HepG2 (cell line): ENCODE measurements around the gene EMC8. TPM values are rescaled to one million over a fixed set of nuclear protein-coding genes. Genes with fewer than 3 reads are reported as not detected.

Source experiments
- ATAC-seq: fragments of 200-7000 bp; cut with Tn5 transposase; 3 replicates; pipeline ENCODE4 v1.9.1; 2020; ENCODE audit warnings: mild to moderate bottlenecking, moderate library complexity
- BruUV-seq: library from RNA; stranded (reverse); fragments of 400-500 nt; replicated peaks from 2 replicates; lab custom pipeline; 2021; lab: Mats Ljungman, UMichigan
- CTCF ChIA-PET: fragments of 300-600 bp; formaldehyde crosslinking; extraction: SDS; loops from one replicate; lab custom pipeline; 2021; ENCODE audit warnings: low total read pairs, inconsistent platforms, low intra/inter-chr PET ratio; lab: Yijun Ruan, JAX
- POLR2A ChIA-PET: fragments of 350-600 bp; sonication (Branson Sonifier 250); formaldehyde crosslinking; loops from one replicate; lab custom pipeline; 2020; ENCODE audit warnings: antibody characterized with exemption, inconsistent platforms; lab: Yijun Ruan, JAX
- DNase-seq: peaks from one replicate; pipeline ENCODE4 v3.0.0-alpha.2; 2015; ENCODE audit warnings: low spot score
- FAIRE-seq: peaks from 3 replicates; lab custom pipeline; 2011; peaks lifted over from hg19 to GRCh38; lab: Jason Lieb, UNC
- H2AFZ ChIP-seq: one replicate; pipeline ENCODE4 v1.6.1; 2011; ENCODE audit warnings: low read length, inconsistent platforms
- H3K27ac ChIP-seq: fragments of 300-600 bp; 3 replicates; pipeline ENCODE4 v1.8.0; 2011; ENCODE audit warnings: mixed run types, mild to moderate bottlenecking, mixed read lengths, low read length, inconsistent platforms; ENCODE audit not compliant: insufficient read depth; ENCODE audit errors: extremely low read length
- H3K27me3 ChIP-seq, 2 experiments: fragments of 200-600 bp in 1 of 2; 2 replicates in 1 of 2; 3 replicates in 1 of 2; pipeline versions ENCODE4 v1.6.0 to v1.8.0; 2011; ENCODE audit warnings: low read length in 2 of 2, mild to moderate bottlenecking in 2 of 2, moderate library complexity in 2 of 2, inconsistent platforms in 1 of 2; ENCODE audit not compliant: insufficient read depth in 2 of 2, control insufficient read depth in 1 of 2
- H3K36me3 ChIP-seq, 2 experiments: fragments of 200-600 bp in 1 of 2; replicated peaks in 1 of 2; 2 replicates in 1 of 2; 3 replicates in 1 of 2; pipeline versions ENCODE4 v1.5.1 to v1.8.0; 2011; ENCODE audit warnings: low read length in 2 of 2, inconsistent platforms in 1 of 2; ENCODE audit not compliant: insufficient read depth in 2 of 2, control insufficient read depth in 1 of 2
- H3K4me1 ChIP-seq: 2 replicates; pipeline ENCODE4 v1.5.1; 2012; ENCODE audit warnings: low read length, inconsistent platforms; ENCODE audit not compliant: insufficient read depth
- H3K4me2 ChIP-seq: 2 replicates; pipeline ENCODE4 v1.6.0; 2011; ENCODE audit warnings: low read depth, low read length, inconsistent platforms
- H3K4me3 ChIP-seq, 3 experiments: fragments of 200-600 bp in 1 of 3; sonication (generic), shearing (Covaris generic) in 1 of 3; replicated peaks in 1 of 3; 2 replicates each; pipeline ENCODE4 v1.5.1; 2011 to 2016; ENCODE audit warnings: low read length in 3 of 3, inconsistent platforms in 2 of 3, low read depth in 2 of 3, mild to moderate bottlenecking in 2 of 3, control low read depth in 1 of 3, mixed read lengths in 1 of 3; ENCODE audit not compliant: insufficient read depth in 1 of 3
- H3K79me2 ChIP-seq: one replicate; pipeline ENCODE4 v1.6.1; 2011; ENCODE audit warnings: low read length, inconsistent platforms; ENCODE audit not compliant: insufficient read depth
- H3K9ac ChIP-seq: 2 replicates; pipeline ENCODE4 v1.6.0; 2011; ENCODE audit warnings: mild to moderate bottlenecking, low read depth, low read length, inconsistent platforms; ENCODE audit not compliant: insufficient read depth
- H3K9me3 ChIP-seq: 2 replicates; pipeline ENCODE4 v1.5.1; 2012; ENCODE audit warnings: mild to moderate bottlenecking, low read length
- H4K20me1 ChIP-seq: 2 replicates; pipeline ENCODE4 v1.6.0; 2011; ENCODE audit warnings: inconsistent platforms, mild to moderate bottlenecking, low read length, moderate library complexity; ENCODE audit not compliant: insufficient read depth
- CBFB ChIP-seq: sonication (generic); formaldehyde crosslinking; IDR thresholded peaks from 2 replicates; pipeline ENCODE4 v1.4.0; 2020; ENCODE audit warnings: missing genetic modification reagents
- PATZ1 ChIP-seq: sonication (generic); formaldehyde crosslinking; IDR thresholded peaks from 2 replicates; pipeline ENCODE4 v1.4.0; 2020; ENCODE audit warnings: missing genetic modification reagents
- STAG1 ChIP-seq: sonication (generic); formaldehyde crosslinking; IDR thresholded peaks from 2 replicates; pipeline ENCODE4 v1.4.0; 2020; ENCODE audit warnings: missing genetic modification reagents
- TBX2 ChIP-seq: sonication (generic); formaldehyde crosslinking; IDR thresholded peaks from 2 replicates; pipeline ENCODE4 v1.5.0; 2020; ENCODE audit warnings: missing genetic modification reagents, mild to moderate bottlenecking, borderline replicate concordance
- ZNF225 ChIP-seq: sonication (generic); formaldehyde crosslinking; IDR thresholded peaks from 2 replicates; pipeline ENCODE4 v1.4.0; 2020; ENCODE audit warnings: mild to moderate bottlenecking, missing genetic modification reagents
- ZNF496 ChIP-seq: sonication (generic); formaldehyde crosslinking; IDR thresholded peaks from 2 replicates; pipeline ENCODE4 v1.8.1; 2023; ENCODE audit warnings: mild to moderate bottlenecking, moderate library complexity, missing genetic modification reagents; ENCODE audit not compliant: insufficient replicate concordance
- ZNF605 ChIP-seq: sonication (generic); formaldehyde crosslinking; IDR thresholded peaks from 2 replicates; pipeline ENCODE4 v1.8.0; 2022; ENCODE audit warnings: mild to moderate bottlenecking, missing genetic modification reagents
- ZSCAN25 ChIP-seq: sonication (generic); formaldehyde crosslinking; IDR thresholded peaks from 2 replicates; pipeline ENCODE4 v1.8.0; 2022; ENCODE audit warnings: mild to moderate bottlenecking, missing genetic modification reagents
- WGBS: methylation state at CpG from one replicate; pipeline ENCODE4 v1.1.6; 2017; ENCODE audit warnings: low lambda C conversion rate; 5-methylcytosine and 5-hydroxymethylcytosine counted together
- in situ Hi-C: cut with HindIII; loops from 2 replicates; pipeline ENCODE4 v1.10.0; 2017; ENCODE audit warnings: low pct_unique_long_range_greater_than_20kb; ENCODE audit not compliant: extremely low pct_ligation_motif_present
- intact Hi-C: fragments of 100-400 bp; cut with micrococcal nuclease; formaldehyde crosslinking; loops from one replicate; pipeline ENCODE4 v1.10.0; 2022; ENCODE audit not compliant: unreplicated experiment
- polyA plus RNA-seq, 8 experiments: library from polyadenylated mRNA; depleted of rRNA in 3 of 8; stranded (reverse) in 7 of 8; unstranded in 1 of 8; fragments of >200 nt; fragmentation: Illumina TruSeq in 4 of 8; extraction: Trizol in 4 of 8; gene quantifications; 2 replicates each; pipeline versions ENCODE4 v1.2.1 to v1.2.3, GENCODE V29; 2011 to 2016; ENCODE audit warnings: low read depth in 4 of 8, missing spikeins in 1 of 8, mixed read lengths in 1 of 8; ENCODE audit not compliant: insufficient read depth in 1 of 8
- total RNA-seq, 5 experiments: library from RNA; depleted of rRNA; stranded (reverse); fragments of >200 nt; fragmentation: Illumina TruSeq; extraction: Trizol; gene quantifications; 2 replicates each; pipeline ENCODE4 v1.2.3, GENCODE V29; 2016; ENCODE audit warnings: low read depth in 1 of 5
- TF ChIP-seq, protein P1 (sequence below): sonication (generic); formaldehyde crosslinking; IDR thresholded peaks from 2 replicates; pipeline ENCODE4 v1.5.0; 2020; ENCODE audit warnings: missing genetic modification reagents
- TF ChIP-seq, protein P2 (sequence below): sonication (generic); formaldehyde crosslinking; IDR thresholded peaks from 2 replicates; pipeline ENCODE4 v1.5.0; 2020; ENCODE audit warnings: mild to moderate bottlenecking, missing genetic modification reagents, moderate library complexity
- TF ChIP-seq, protein P3 (sequence below): sonication (generic); formaldehyde crosslinking; IDR thresholded peaks from 2 replicates; pipeline ENCODE4 v1.5.0; 2020; ENCODE audit warnings: missing genetic modification reagents, mild to moderate bottlenecking, borderline replicate concordance

Gene EMC8
- total and polyA plus RNA-seq, 2 of the 13 experiments (the other 11 are each of a cell fraction or from before 2014, with no cell fraction given) = 55.0 to 76.0 TPM

DNA sequence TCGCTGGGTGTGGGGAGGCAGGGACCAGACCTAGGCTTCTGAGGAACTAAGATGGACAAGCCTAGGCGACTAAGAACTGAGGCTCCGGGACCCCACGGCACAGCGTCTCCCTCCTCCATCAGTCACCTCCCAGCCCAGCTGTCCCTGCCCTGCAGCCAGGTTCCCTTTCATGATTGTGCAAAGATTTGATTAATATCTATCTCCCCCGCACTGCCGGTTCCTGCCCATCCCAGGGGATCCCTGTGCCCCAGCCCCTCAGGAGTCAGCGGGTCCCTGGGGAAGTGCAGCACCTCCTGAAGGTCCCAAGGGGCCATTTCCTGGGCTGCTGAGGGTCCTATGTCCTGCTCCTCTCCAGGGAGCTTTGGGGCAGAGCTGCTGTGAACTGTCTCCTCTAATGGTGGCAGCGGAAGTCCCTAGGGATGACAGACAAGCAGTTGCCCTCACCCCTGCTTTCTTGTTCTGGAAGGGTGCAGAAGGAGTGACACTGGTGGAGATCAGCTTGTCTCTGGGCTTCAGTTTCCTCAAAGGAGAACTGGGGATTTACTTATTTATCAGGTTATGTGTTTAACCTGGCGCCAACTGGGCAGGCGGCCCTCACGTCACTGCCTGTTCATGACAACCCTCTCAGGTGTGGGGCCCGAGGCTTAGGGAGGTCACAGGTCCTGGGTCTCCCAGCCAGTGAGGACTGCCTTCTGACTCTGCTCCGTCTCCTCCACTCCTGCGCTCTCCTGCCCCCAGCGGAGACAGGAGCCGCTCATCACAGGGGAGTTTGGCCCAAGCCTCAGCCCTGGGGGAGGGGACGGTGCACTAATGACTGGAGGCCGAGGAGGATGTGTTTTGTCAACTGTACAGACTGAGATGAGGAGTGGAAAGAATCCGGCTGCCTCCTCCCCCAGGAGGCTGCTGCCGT is 46.6 kb downstream of the EMC8 start:
- H3K27ac ChIP-seq = no peak overlapping the region
- FAIRE-seq = peak; percentile 54
- in situ Hi-C loops = no loop called here
- H3K4me1 ChIP-seq = 0 out of 2 replicates have a peak, but pooled peaks cover 22% of the 10 kb centered on the region
- no peak overlapping the region for H2AFZ ChIP-seq
- H3K36me3 ChIP-seq = no peaks in the 10 kb centered on the region
- no TSS peak for BruUV-seq
- DNase-seq = peak; percentile 49
- no peaks in the 10 kb centered on the region for H3K79me2 ChIP-seq
- intact Hi-C loops = no loop called here
- H4K20me1 ChIP-seq = peaks cover 8% of the 10 kb centered on the region; the same call in 1 of the 2 replicates
- H3K9ac ChIP-seq = no peak overlapping the region
- no peak overlapping the region for H3K4me2 ChIP-seq
- H3K9me3 ChIP-seq = no peaks in the 10 kb centered on the region
- POLR2A ChIA-PET = no interaction called here
- no peak overlapping the region for H3K4me3 ChIP-seq
- ATAC-seq = peak; percentile 87
- 26% methylated on average over 9 of the region's 21 CpGs for WGBS
- CTCF ChIA-PET = no interaction called here
- peaks cover 37 to 77% of the 10 kb centered on the region in 2 experiments for H3K27me3 ChIP-seq
- TF ChIP-seq ZSCAN25 (CRISPR knock-in tag) (0 out of 2 replicates have a peak, but pooled peaks have one; percentile 18), PATZ1 (CRISPR knock-in tag) (peak; percentile 51; the same call in 1 of the 2 replicates), CBFB (no peak), STAG1 (peak; percentile 42; the same call in 1 of the 2 replicates), ZNF496 (CRISPR knock-in tag) (no peak), TBX2 (CRISPR knock-in tag) (peak; percentile 46; the same call in 1 of the 2 replicates), ZNF225 (CRISPR knock-in tag) (peak; percentile 73; the same call in 1 of the 2 replicates), ZNF605 (CRISPR knock-in tag) (peak; percentile 27; the same call in 1 of the 2 replicates)
- TF ChIP-seq, protein P1, sequence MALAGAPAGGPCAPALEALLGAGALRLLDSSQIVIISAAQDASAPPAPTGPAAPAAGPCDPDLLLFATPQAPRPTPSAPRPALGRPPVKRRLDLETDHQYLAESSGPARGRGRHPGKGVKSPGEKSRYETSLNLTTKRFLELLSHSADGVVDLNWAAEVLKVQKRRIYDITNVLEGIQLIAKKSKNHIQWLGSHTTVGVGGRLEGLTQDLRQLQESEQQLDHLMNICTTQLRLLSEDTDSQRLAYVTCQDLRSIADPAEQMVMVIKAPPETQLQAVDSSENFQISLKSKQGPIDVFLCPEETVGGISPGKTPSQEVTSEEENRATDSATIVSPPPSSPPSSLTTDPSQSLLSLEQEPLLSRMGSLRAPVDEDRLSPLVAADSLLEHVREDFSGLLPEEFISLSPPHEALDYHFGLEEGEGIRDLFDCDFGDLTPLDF = no peak
- TF ChIP-seq, protein P2, sequence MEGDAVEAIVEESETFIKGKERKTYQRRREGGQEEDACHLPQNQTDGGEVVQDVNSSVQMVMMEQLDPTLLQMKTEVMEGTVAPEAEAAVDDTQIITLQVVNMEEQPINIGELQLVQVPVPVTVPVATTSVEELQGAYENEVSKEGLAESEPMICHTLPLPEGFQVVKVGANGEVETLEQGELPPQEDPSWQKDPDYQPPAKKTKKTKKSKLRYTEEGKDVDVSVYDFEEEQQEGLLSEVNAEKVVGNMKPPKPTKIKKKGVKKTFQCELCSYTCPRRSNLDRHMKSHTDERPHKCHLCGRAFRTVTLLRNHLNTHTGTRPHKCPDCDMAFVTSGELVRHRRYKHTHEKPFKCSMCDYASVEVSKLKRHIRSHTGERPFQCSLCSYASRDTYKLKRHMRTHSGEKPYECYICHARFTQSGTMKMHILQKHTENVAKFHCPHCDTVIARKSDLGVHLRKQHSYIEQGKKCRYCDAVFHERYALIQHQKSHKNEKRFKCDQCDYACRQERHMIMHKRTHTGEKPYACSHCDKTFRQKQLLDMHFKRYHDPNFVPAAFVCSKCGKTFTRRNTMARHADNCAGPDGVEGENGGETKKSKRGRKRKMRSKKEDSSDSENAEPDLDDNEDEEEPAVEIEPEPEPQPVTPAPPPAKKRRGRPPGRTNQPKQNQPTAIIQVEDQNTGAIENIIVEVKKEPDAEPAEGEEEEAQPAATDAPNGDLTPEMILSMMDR (CRISPR knock-in tag) = peak; percentile 61
- TF ChIP-seq, protein P3, sequence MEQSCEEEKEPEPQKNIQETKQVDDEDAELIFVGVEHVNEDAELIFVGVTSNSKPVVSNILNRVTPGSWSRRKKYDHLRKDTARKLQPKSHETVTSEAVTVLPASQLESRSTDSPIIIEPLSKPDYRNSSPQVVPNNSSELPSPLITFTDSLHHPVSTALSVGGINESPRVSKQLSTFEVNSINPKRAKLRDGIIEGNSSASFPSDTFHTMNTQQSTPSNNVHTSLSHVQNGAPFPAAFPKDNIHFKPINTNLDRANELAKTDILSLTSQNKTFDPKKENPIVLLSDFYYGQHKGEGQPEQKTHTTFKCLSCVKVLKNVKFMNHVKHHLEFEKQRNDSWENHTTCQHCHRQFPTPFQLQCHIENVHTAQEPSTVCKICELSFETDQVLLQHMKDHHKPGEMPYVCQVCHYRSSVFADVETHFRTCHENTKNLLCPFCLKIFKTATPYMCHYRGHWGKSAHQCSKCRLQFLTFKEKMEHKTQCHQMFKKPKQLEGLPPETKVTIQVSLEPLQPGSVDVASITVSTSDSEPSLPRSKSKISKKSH (CRISPR knock-in tag) = peak; percentile 59; the same call in 1 of the 2 replicates
